K562 (cell line): ENCODE data around the gene ATXN2L. TPM values are rescaled to one million over a fixed set of nuclear protein-coding genes. Genes with fewer than 3 reads are reported as not detected.

ENCODE experiments used
- BRF1 ChIP-seq: IDR thresholded peaks from 3 replicates; pipeline ENCODE4 v1.6.1; 2011; ENCODE audit warnings: borderline replicate concordance, mild to moderate bottlenecking; ENCODE audit not compliant: insufficient read length; ENCODE audit errors: extremely low read depth
- CC2D1A ChIP-seq: fragments of 450-650 bp; IDR thresholded peaks from 2 replicates; pipeline ENCODE4 v1.6.1; 2017; ENCODE audit warnings: mild to moderate bottlenecking
- EP300 ChIP-seq: IDR thresholded peaks from 2 replicates; pipeline ENCODE4 v1.6.1; 2012; ENCODE audit warnings: low read length, improper control_type of control experiment
- GTF2E2 ChIP-seq: fragments of 200-800 bp; sonication (Bioruptor generic); IDR thresholded peaks from 2 replicates; pipeline ENCODE4 v1.6.1; 2016; ENCODE audit warnings: missing genetic modification characterization, missing compliant biosample characterization
- ILF3 ChIP-seq: fragments of 450-650 bp; IDR thresholded peaks from 2 replicates; pipeline ENCODE4 v1.6.1; 2018; ENCODE audit warnings: antibody characterized with exemption, mild to moderate bottlenecking, moderate library complexity, borderline replicate concordance
- KLF6 ChIP-seq: fragments of 250-450 bp; sonication (Bioruptor Pico); IDR thresholded peaks from 2 replicates; pipeline ENCODE4 v1.4.0; 2020; ENCODE audit warnings: mild to moderate bottlenecking, moderate library complexity, borderline replicate concordance
- MTA2 ChIP-seq: fragments of 450-650 bp; IDR thresholded peaks from 2 replicates; pipeline ENCODE4 v1.6.1; 2016; ENCODE audit warnings: low read depth
- PHF8 ChIP-seq: fragments of 200-600 bp; sonication (generic); IDR thresholded peaks from 2 replicates; pipeline ENCODE4 v1.6.1; 2012; ENCODE audit warnings: mixed run types, mild to moderate bottlenecking, inconsistent platforms, low read length, moderate library complexity, borderline replicate concordance
- PPARD ChIP-seq: fragments of 250-450 bp; sonication (Bioruptor Pico); IDR thresholded peaks from 2 replicates; pipeline ENCODE4 v1.8.0; 2022; ENCODE audit warnings: inconsistent platforms, mild to moderate bottlenecking, moderate library complexity
- SMC3 ChIP-seq: conservative IDR thresholded peaks from 2 replicates; pipeline ENCODE4 v1.6.1; 2011; ENCODE audit warnings: low read depth, low read length, improper control_type of control experiment; ENCODE audit not compliant: insufficient read depth
- SRF ChIP-seq, 2 experiments: fragments of 250-450, 450-650 bp in 1 of 2; sonication (Bioruptor Pico) in 1 of 2; sonication (generic) in 1 of 2; formaldehyde crosslinking; IDR thresholded peaks; 2 replicates each; pipeline versions ENCODE4 v1.5.0 to v1.5.1; 2020 to 2022; ENCODE audit warnings: mild to moderate bottlenecking in 1 of 2, missing genetic modification reagents in 1 of 2
- TCF7 ChIP-seq: sonication (generic); IDR thresholded peaks from 2 replicates; pipeline ENCODE4 v1.6.1; 2016; ENCODE audit warnings: antibody characterized with exemption, borderline replicate concordance
- TFAM ChIP-seq: fragments of 250-450 bp; sonication (Bioruptor Pico); conservative IDR thresholded peaks from 2 replicates; pipeline ENCODE4 v1.5.0; 2021; ENCODE audit warnings: mild to moderate bottlenecking, moderate library complexity
- YY1 ChIP-seq, 3 experiments: IDR thresholded peaks; 2 replicates each; pipeline ENCODE4 v1.6.1; 2011; ENCODE audit warnings: low read length in 2 of 3, mild to moderate bottlenecking in 2 of 3, moderate library complexity in 2 of 3, borderline replicate concordance in 1 of 3, control low read depth in 1 of 3, low read depth in 1 of 3; ENCODE audit not compliant: insufficient read depth in 3 of 3, insufficient replicate concordance in 2 of 3, control insufficient read depth in 1 of 3, insufficient read length in 1 of 3; ENCODE audit errors: extremely low read depth in 1 of 3
- ZNF133 ChIP-seq: fragments of 250-450 bp; sonication (Bioruptor Pico); IDR thresholded peaks from 2 replicates; pipeline ENCODE4 v1.4.0; 2020; ENCODE audit warnings: mild to moderate bottlenecking
- ZNF224 ChIP-seq: sonication (generic); formaldehyde crosslinking; IDR thresholded peaks from 2 replicates; pipeline ENCODE4 v1.8.0; 2022; ENCODE audit warnings: mild to moderate bottlenecking, missing genetic modification reagents
- ZNF586 ChIP-seq: fragments of 450-650 bp; formaldehyde crosslinking; conservative IDR thresholded peaks from 2 replicates; pipeline ENCODE4 v1.4.0; 2020; ENCODE audit warnings: mild to moderate bottlenecking, moderate library complexity
- ZNF766 ChIP-seq: fragments of 200-800 bp; sonication (Bioruptor generic); conservative IDR thresholded peaks from 2 replicates; pipeline ENCODE4 v1.6.1; 2016; ENCODE audit warnings: missing genetic modification characterization, missing compliant biosample characterization
- ZNF778 ChIP-seq: fragments of 450-650 bp; formaldehyde crosslinking; IDR thresholded peaks from 2 replicates; pipeline ENCODE4 v1.4.0; 2020; ENCODE audit warnings: mild to moderate bottlenecking, moderate library complexity
- polyA plus RNA-seq, 8 experiments: library from polyadenylated mRNA; depleted of rRNA in 4 of 8; stranded (reverse) in 5 of 8; unstranded in 3 of 8; fragments of >200 nt; fragmentation: Nextera tagmentation in 2 of 8; fragmentation: Illumina TruSeq in 1 of 8; extraction: Ambion mirVana in 2 of 8; extraction: Trizol in 1 of 8; gene quantifications; 2 replicates each; pipeline versions ENCODE4 v1.2.1 to v1.2.3, GENCODE V29; 2011 to 2014; ENCODE audit warnings: inconsistent platforms in 1 of 8, missing spikeins in 1 of 8
- total RNA-seq, 7 experiments: library from RNA; depleted of rRNA in 6 of 7; stranded (reverse); fragments of >200 nt in 6 of 7; fragmentation: Illumina TruSeq in 2 of 7; extraction: Trizol in 2 of 7; gene quantifications; 2 replicates each; pipeline versions ENCODE4 v1.2.1 to v1.2.3, GENCODE V29; 2011 to 2021; ENCODE audit warnings: low replicate concordance in 1 of 7
- TF ChIP-seq, protein P1 (sequence below): sonication (generic); formaldehyde crosslinking; IDR thresholded peaks from 2 replicates; pipeline ENCODE4 v1.8.0; 2022; ENCODE audit warnings: missing genetic modification reagents, mild to moderate bottlenecking, borderline replicate concordance
- TF ChIP-seq, protein P2 (sequence below): sonication (generic); formaldehyde crosslinking; IDR thresholded peaks from 2 replicates; pipeline ENCODE4 v1.8.0; 2023; ENCODE audit warnings: mild to moderate bottlenecking, missing genetic modification reagents
- TF ChIP-seq, protein P3 (sequence below): fragments of 250-450 bp; sonication (Bioruptor Pico); IDR thresholded peaks from 2 replicates; pipeline ENCODE4 v1.5.0; 2021
- TF ChIP-seq, protein P4 (sequence below): fragments of 450-650 bp; IDR thresholded peaks from 2 replicates; pipeline ENCODE4 v1.6.1; 2016

Gene ATXN2L
- total and polyA plus RNA-seq, 9 of the 15 experiments (the other 6 are each of a cell fraction or from before 2014, with no cell fraction given), result 3.8 to 280 (median 37.2) TPM

DNA sequence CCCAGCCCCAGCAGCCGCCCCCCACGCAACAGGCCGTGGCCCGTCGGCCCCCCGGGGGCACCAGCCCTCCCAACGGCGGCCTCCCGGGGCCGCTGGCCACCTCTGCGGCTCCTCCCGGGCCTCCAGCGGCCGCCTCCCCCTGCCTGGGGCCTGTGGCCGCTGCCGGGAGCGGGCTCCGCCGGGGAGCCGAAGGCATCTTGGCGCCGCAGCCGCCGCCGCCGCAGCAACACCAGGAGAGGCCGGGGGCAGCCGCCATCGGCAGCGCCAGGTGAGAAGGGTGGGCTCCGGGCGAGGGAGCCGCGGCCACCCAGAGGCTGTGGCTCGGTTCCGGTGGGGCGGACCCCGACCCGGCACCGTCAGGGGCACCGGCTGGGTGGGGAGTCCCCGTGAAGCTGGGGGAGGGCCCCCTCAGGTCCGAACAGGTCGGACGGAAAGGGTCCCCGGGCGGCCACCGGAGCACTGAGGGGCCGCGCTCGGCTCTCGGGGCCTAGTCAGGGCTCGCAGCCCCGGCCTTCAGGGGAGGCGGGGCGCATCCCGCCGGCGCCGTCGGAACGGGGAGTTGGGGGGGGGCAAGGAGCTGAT is 583 bp downstream of the ATXN2L start (continued):
- TF ChIP-seq, protein P1, sequence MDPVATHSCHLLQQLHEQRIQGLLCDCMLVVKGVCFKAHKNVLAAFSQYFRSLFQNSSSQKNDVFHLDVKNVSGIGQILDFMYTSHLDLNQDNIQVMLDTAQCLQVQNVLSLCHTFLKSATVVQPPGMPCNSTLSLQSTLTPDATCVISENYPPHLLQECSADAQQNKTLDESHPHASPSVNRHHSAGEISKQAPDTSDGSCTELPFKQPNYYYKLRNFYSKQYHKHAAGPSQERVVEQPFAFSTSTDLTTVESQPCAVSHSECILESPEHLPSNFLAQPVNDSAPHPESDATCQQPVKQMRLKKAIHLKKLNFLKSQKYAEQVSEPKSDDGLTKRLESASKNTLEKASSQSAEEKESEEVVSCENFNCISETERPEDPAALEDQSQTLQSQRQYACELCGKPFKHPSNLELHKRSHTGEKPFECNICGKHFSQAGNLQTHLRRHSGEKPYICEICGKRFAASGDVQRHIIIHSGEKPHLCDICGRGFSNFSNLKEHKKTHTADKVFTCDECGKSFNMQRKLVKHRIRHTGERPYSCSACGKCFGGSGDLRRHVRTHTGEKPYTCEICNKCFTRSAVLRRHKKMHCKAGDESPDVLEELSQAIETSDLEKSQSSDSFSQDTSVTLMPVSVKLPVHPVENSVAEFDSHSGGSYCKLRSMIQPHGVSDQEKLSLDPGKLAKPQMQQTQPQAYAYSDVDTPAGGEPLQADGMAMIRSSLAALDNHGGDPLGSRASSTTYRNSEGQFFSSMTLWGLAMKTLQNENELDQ (CRISPR knock-in tag), result 0 out of 2 replicates have a peak, but pooled peaks have one; percentile 48
- no peak for TF ChIP-seq SRF (CRISPR knock-in tag; IDR thresholded peaks at IDR 0.05)
- no peak for TF ChIP-seq ILF3
- 0 out of 2 replicates have a peak, but pooled peaks have one; percentile 20 for TF ChIP-seq ZNF766
- TF ChIP-seq TCF7, result no peak
- no peak for TF ChIP-seq SMC3
- TF ChIP-seq ZNF133, result no peak
- no peak for TF ChIP-seq MTA2
- no peak for TF ChIP-seq PPARD
- TF ChIP-seq, protein P2, sequence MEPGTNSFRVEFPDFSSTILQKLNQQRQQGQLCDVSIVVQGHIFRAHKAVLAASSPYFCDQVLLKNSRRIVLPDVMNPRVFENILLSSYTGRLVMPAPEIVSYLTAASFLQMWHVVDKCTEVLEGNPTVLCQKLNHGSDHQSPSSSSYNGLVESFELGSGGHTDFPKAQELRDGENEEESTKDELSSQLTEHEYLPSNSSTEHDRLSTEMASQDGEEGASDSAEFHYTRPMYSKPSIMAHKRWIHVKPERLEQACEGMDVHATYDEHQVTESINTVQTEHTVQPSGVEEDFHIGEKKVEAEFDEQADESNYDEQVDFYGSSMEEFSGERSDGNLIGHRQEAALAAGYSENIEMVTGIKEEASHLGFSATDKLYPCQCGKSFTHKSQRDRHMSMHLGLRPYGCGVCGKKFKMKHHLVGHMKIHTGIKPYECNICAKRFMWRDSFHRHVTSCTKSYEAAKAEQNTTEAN (CRISPR knock-in tag), result no peak
- TF ChIP-seq ZNF224, result 0 out of 2 replicates have a peak, but pooled peaks have one; percentile 25
- TF ChIP-seq YY1 (IDR thresholded peaks at IDR 0.05; ENCODE audit: borderline replicate concordance in 1 of 3, control insufficient read depth in 1 of 3, extremely low read depth in 1 of 3, insufficient read depth in 3 of 3, insufficient read length in 1 of 3, insufficient replicate concordance in 2 of 3, low read depth in 1 of 3, low read length in 2 of 3), result no peak
- no peak for TF ChIP-seq CC2D1A
- TF ChIP-seq EP300, result no peak
- TF ChIP-seq, protein P3, sequence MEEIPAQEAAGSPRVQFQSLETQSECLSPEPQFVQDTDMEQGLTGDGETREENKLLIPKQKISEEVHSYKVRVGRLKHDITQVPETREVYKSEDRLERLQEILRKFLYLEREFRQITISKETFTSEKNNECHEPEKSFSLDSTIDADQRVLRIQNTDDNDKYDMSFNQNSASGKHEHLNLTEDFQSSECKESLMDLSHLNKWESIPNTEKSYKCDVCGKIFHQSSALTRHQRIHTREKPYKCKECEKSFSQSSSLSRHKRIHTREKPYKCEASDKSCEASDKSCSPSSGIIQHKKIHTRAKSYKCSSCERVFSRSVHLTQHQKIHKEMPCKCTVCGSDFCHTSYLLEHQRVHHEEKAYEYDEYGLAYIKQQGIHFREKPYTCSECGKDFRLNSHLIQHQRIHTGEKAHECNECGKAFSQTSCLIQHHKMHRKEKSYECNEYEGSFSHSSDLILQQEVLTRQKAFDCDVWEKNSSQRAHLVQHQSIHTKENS, result no peak
- TF ChIP-seq, protein P4, sequence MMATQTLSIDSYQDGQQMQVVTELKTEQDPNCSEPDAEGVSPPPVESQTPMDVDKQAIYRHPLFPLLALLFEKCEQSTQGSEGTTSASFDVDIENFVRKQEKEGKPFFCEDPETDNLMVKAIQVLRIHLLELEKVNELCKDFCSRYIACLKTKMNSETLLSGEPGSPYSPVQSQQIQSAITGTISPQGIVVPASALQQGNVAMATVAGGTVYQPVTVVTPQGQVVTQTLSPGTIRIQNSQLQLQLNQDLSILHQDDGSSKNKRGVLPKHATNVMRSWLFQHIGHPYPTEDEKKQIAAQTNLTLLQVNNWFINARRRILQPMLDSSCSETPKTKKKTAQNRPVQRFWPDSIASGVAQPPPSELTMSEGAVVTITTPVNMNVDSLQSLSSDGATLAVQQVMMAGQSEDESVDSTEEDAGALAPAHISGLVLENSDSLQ, result no peak
- TF ChIP-seq TFAM (CRISPR knock-in tag), result no peak
- TF ChIP-seq ZNF778 (CRISPR knock-in tag), result no peak
- TF ChIP-seq KLF6 (CRISPR knock-in tag), result no peak
- TF ChIP-seq PHF8, result peak; percentile 74
- TF ChIP-seq BRF1, result no peak
- TF ChIP-seq GTF2E2 (tag), result peak; percentile 37; the same call in 1 of the 2 replicates
- TF ChIP-seq ZNF586 (CRISPR knock-in tag), result no peak
